Stromal cell of bone marrow (primary cell): Measurements from ENCODE around the gene SEC16A.
A peak's percentile ranks its signal among the peaks of the same experiment; 100 is the strongest.

Source experiments
- DNase-seq: peaks from one replicate; pipeline ENCODE4 v3.0.0-alpha.2; 2012; ENCODE audit warnings: low read depth

Gene SEC16A, protein sequence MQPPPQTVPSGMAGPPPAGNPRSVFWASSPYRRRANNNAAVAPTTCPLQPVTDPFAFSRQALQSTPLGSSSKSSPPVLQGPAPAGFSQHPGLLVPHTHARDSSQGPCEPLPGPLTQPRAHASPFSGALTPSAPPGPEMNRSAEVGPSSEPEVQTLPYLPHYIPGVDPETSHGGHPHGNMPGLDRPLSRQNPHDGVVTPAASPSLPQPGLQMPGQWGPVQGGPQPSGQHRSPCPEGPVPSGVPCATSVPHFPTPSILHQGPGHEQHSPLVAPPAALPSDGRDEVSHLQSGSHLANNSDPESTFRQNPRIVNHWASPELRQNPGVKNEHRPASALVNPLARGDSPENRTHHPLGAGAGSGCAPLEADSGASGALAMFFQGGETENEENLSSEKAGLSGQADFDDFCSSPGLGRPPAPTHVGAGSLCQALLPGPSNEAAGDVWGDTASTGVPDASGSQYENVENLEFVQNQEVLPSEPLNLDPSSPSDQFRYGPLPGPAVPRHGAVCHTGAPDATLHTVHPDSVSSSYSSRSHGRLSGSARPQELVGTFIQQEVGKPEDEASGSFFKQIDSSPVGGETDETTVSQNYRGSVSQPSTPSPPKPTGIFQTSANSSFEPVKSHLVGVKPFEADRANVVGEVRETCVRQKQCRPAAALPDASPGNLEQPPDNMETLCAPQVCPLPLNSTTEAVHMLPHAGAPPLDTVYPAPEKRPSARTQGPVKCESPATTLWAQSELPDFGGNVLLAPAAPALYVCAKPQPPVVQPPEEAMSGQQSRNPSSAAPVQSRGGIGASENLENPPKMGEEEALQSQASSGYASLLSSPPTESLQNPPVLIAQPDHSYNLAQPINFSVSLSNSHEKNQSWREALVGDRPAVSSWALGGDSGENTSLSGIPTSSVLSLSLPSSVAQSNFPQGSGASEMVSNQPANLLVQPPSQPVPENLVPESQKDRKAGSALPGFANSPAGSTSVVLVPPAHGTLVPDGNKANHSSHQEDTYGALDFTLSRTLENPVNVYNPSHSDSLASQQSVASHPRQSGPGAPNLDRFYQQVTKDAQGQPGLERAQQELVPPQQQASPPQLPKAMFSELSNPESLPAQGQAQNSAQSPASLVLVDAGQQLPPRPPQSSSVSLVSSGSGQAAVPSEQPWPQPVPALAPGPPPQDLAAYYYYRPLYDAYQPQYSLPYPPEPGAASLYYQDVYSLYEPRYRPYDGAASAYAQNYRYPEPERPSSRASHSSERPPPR (N-terminal part only)

DNA sequence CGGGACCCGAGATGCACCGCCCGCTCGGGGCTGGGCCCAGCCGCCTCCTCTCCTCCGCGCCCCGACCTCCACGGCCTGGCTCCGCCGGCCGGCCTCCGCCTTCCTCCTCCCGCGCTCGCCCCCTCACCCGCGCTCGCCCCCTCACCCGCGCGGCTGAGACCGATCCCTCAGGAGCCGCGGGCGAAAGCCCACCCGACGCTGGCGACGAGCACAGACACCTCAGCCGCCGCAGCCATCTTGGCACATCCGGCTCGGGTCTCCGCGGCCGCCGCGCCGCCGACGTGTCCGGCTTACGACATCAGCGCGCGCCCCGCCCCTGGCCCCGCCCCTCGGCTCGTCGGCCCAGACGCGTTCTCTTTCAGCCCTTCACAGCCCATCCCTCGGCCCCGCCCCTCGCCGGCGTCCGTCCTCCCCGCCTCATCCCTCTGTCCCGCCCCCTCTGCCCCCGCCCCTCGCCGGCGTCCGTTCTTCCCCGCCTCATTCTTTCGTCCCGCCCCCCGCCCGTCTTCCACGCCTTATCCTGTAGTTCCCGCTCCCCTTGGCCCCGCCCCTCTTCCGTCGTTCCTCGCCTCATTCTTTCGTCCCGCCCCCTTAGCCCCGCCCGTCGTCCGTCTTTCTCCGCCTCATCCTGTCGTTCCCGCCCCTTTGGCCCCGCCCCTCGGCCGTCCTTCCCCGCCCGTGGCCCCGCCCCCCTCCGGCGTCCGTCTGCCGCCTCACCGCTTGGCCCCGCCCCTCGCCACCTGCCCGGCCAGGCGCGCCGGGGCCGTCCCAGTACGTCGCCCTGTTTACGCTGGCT lies at the start of gene SEC16A:
Gene SEC16A, minus strand, starts transcription at position 248 of the 796 bp plus-strand sequence. CDS start 5,425 bp downstream, outside the sequence.
- DNase-seq = peak; percentile 94

DNA sequence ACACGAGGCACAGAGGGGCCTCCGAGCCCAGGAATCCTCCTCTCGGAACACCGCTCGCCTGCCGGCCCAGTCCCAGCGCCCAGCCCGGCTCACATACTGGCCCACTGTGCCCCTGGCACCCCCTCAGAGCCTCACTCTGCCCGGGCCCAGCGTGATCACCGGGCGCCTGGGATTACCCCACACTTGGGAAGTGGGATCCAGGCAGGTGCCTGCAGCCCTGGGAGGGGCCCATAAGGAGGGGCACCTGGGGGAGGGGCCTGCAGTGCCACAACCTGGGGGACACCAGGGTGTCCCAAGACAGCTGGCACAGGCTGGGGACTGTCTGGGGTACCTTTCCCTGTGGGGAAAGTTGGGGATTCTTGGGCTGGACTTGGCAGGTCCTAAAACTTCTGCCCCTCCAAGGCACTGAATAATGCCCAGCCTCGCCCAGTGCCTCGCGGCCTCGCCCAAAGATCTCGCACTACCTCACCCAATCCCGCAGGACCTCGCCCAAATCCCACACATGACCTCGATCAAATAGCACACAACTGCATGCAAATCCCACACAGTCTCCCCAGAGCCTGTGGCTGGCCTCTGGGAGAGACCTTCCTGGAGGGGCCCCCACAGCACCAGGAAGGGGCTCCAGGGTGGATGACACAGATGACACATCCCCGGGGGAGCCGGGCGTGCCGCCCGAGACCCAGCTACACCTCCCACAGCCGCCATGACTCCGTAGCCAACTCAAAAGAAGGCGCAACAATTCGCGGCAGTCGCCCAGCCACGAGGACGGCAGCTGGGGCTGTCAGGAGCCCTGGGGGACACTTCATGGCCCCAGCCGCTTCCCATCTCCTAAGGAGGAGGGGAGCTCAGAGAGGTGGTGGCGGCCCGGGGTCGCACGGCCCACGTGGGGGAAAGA lies 49.3 kb upstream of the SEC16A start:
- no peak for DNase-seq

DNA sequence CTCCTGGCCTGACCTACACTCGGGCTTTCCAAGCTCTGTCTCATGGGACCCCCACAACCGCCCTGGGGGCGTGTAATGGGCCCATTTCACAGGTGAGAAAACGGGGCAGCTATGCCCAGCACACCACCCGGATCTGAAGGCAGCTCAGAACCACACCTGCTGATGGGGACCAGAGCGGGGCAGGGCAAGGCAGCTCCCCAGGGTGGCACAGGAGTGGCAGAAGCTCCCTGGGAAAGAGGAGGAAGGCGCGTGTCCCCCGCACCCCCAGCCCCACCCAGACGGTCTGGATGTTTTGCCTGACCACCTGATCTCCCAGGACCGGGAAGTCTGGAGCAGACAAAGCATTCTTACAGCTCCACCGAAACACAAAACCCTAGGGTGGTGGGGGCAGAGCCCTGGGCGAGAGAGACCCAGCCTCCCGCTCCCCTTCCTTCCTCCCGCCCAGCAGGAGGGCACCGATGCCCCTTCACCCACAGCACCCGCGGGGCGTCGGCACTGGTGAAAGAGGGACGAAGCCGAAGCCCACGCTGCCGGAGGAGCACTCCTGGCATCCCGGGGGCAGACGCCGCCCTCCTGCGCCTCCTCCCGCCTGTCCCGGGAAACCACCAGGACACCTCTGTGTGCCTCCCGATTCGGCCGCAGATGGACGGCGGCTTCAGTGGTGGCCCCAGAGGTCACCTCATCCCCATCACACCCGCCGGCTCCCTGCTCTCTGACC lies 48.5 kb upstream of the SEC16A start:
- no peak for DNase-seq

DNA sequence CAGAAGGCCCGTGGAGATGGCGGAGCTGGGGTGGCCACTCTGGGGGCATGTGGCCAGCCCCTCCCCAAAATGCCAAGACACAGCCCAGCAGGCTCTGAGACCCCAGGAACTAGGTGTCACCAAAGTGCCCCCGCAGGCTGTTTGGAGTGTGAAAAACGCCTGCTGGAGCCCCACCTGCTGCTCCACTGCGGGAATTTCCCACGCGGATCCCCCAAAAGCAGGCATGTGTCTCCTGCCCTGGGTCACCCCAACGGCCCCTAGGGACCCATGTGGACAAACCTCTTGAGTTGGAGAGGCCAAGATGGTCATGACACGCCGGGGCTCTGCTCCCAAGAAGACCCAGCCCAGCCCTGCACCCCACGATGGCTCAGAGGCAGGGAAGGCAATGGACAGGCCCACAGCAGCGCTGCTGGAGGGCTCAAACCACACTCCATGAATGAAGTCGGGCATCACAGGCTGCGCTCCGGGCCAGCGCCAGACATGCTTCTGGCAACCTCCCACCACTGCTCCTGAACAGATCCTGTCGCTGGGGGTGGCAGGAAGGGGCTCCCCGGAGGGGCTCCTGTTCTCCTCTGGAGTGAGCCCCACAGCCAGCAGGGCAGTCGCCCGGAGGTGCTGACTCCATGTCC lies 47.7 kb upstream of the SEC16A start:
- no peak for DNase-seq

DNA sequence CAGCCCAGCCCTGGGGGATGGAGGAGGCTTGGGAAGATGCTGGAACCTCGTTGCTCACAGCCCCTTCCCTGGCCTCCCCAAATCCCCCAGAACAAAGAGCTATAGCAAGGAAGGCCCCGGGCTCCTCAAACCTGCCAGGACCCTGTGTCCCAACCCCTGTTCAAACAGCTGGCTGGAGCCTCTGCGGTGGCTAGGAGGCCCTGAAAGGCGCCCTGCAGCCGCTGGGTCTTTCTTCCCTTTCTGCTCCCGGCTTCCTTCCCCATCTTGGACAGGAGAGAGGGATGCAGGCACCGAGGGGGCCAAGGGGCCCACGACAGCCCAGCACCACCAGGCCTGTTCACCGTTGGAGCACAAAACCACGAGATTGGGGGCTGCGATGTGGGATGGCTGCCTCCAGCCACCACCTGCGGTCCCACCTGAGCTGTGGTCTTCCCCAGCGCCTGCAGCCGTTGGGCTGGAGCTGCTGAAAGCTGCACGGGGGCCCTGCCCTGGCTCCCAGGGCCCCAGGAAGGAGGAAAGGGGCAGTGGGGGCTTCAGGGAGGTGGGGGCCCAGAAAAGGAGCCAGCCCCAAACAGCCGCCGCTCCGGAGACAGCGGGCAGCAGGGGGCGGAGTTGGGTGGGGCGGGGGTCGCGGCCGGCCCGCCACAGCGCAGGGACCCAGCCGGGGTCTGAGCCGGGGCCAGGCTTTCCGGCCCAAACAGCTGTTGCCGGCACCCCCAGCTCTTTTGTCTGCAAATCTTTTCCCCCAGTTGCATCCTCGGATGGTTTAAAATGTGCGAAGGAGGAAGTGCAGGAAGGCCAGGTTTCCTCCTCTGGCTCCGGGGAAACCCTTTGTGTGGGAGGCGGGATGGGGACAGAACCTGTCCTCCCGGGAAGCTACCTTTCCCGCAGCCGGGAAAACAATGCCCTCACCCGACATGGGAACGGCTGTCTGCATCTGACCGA lies 46.9 kb upstream of the SEC16A start:
- no peak for DNase-seq

DNA sequence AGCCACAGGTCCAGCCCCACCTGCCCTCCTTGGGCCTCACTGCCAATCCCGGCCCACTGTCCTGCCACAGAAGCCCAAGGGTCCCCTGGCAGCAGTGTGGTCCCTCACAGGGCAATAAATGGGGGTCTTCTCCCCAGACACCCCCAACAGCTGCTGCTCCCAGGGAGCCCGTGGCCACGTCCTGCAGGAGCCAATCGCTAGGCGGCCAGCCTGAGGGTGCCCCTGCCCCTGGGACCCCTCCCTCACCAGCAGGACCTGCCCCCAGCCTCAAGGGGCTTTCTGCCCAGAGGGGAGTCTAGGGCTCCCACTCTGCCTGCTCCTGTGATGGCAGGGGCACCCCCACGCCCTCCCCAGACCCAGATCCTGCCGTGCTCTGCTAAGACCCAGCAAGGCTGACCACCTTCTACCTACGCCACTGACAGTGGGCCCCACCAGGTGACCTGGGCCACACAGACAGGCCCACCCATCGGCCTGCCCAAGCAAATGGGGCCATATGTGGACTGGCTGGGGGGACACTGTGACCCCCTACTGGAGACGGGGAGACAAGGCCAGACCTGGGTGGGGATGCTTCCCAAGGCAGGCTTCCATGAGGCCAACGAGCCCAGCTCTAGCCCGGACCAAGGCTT lies 46.0 kb upstream of the SEC16A start:
- DNase-seq = no peak

DNA sequence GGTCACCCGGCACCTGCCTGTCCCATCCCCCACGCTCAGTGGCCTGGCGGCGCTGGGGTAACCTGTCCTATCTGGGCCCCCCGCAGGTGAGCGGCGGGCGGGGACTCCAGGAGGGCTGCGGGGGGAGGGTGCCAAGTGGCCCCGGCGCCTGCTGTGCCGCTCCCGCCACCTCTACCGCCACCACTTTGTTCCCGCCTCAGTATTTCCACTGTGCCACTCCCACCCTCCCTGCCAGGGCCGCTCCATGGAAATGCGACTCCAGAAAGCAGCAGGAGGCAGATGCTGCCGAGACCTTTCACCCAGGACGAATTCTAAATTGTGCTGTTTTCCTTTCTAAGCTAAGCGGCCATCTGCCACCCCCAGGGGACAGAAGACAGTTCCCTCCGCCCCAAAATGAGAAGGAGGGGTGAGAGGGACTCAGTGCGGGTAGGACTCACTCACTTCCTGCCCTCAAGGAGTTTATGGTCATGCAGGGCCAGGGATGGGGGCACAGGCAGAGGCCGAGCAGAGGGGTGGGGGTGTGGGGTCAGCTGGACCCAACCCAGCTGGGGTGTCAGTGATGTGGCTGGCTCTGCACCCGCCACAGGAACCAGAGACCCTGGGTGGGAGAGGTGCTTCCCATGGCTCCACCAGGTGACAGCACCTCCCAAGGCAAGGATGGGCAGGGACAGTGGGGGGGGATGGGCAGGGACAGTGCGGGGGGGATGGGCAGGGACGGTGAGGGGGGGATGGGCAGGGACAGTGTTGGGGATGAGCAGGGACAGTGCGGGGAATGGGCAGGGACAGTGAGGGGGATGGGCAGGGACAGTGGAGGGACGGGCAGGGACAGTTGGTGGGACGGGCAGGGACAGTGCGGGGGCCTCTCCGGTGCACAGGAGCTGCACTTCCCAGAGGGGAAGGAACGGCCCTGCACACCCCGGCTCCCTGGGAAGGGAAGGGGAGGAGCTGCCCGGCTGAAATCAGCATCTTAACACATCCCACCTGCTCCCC lies 45.2 kb upstream of the SEC16A start:
- no peak for DNase-seq

DNA sequence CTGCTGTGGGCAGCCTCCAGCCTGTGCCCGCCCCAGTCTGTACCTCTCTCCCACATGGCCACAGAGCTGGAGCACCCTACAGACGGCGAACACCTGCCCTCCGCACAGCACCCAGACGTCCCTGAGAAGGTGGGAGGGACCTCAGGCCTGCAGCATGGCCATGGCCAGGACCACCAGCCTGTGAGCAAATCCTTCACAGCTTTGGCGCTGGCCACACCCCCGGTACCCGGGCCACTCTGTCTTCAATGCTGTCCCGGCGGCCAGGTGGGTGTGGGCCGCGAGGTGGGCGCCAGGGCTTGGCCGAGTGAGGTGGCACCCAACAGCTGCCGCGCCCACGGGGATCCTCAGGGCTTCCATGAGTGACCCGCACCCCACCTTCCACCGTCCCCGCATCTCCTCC lies 44.3 kb upstream of the SEC16A start:
- DNase-seq = no peak

DNA sequence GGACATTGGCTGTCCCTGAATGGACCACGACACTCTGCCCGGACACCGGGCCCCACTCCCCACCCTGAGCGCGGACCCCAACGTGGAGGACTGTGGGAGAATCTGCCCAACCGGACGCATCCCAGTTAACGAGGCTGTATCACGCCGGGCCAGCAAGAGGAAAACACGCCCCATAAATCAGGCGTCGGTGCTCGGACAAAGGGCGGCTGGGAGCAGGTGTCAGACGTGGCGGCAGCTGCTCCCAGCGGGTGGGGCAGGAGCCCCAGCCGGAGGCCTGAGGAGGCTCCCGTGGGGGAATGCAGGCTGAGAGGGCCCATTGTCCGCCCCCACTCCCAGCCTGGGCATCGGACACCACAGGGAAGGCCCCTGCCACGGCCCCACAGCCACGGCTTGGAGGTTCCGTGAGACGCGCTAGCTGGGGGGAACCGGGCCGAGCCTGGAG lies 43.8 kb upstream of the SEC16A start:
- no peak for DNase-seq

DNA sequence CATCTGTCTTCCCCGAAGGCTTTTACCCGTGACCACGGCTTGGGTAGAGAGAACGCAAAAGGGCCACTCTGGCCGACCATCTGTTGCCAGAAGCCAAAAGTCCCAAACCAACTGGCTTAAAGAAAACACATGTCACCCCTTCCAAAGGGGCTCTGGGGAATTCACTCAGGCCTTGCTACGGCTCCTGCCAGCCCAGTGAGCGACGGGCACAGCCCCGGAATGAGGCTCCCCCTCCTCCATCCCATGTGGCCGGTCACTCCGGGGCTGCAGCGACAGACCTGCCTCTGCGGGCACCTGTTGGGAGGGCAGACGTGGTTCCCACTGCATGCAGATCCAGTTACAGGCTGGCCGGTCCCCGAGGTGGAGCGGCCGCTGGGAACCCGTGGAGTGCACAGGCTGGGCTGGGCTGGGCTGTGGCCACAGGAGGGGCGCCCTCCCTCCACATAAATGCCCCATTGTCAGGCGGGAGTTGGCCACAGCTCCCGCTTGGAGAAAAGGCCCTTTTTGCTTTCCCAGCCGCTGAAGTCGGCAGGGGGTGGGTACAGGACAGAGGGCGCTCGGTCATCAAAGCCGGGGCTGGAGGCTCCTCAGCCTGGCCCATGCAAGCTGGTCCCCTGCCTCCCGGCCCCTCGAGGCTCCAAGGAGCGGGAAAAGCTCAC lies 43.1 kb upstream of the SEC16A start:
- DNase-seq = no peak

DNA sequence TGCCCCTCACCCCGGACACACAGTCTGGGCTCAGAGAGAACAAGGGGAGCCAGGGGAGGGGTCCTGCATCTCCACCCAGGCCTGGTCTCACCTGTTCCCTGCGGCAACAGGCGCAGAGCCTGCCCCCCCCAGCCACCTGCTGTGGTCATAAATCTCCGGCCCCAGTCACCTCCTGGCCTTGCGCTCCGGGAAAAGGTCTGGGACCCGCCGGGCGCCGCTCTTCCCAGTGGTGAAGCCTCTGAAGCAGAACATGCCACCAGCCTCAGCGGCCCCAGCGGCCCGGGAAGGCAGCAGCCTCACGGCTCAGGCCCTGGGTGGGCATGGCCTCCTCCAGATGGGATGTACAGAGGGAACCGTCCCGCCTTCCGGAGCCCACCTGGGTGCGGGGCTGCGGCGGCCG lies 42.4 kb upstream of the SEC16A start:
- no peak for DNase-seq

DNA sequence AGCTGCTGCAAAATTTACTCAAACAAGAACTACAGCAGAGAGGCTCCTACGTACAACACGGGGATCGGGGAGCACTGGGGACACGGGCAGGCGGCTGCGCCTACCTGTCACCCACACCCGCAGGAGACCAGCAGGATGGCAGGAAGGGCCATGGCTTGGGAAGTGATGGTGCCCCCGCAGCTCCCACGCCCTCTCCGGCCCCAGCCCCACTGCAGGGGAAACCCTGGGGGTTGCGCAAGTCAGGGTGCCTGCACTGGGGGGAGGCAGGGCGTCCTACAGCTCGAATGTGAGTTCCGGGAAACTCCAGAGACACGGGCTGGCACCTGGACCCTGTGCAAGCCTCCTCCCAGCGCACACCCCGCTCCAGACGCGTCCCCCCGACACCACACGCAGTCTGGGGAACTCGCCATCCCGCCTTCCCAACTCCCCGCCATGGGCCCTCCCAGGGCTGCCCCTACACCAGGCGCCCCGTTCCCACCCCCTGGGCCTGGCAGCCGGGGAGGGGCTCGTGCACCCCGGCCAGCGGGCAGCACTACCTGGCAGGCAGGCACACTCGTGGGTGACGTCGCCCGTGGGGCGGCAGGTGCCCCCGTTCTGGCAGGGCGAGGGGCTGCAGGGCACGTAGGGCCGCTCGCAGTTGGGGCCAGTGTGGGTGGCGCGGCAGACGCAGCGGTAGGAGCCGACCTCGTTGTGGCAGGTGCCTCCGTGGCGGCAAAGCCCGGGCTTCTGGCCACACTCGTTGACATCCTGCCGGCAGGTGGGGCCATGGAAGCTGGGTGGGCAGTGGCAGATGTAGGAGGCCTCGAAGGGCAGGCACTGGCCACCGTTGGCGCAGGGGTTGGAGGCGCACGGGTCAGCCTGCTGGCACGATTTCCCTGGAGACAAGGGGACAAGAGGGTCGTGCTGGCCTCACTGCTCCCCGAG lies 39.7 kb upstream of the SEC16A start:
- no peak for DNase-seq

DNA sequence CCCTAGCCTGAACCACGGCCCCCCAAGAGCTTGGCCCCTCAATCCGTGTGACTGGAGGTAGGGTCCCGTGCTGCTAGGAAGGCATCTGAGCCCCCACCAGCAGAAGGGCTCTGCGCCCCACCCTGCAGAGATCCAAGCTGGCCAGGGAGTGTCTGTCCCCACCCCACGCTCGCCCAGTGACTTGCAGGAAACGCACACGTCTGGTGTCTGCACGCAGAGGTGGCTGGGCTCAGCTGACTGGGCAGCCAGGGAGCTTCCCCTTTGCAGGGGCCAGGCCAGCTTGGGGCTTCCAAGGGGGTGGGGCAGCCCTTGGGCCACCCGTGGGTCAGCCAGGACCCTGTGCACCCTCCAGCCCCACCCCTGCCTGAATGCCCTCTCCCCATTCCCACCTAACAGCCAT lies 38.7 kb upstream of the SEC16A start:
- DNase-seq = no peak

DNA sequence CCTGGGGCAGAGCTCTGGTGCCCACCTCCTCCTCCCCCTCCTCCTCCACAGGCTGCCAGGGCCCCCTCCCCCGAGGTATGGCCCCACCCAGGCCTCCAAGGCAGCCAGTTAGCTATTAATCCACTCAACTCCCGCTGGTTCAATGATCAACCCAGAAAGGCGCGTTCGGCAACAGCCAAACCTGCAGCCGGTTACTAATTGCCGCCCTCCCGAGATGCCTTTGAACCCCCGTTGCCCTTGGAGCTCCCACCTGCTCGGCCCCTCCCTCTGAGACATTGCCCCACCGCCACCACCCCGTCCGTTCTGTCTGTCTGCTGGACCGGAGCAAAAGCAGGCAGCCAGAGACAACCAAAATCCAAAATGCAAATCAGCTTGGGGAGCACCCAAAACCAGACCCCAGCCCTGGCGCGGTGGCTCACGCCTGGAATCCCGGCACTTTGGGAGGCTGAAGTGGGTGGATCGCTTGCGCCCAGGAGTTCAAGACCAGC lies 37.3 kb upstream of the SEC16A start:
- no peak for DNase-seq
